Neural crest cell (in vitro differentiated cells): ENCODE data around the gene FAM180A. TPM values are rescaled to one million over a fixed set of nuclear protein-coding genes. Genes with fewer than 3 reads are reported as not detected.

Experiments
- DNase-seq: peaks from one replicate; pipeline ENCODE4 v3.0.0; 2021; ENCODE audit warnings: low read depth, mixed read lengths, low spot score
- H3K27ac Mint-ChIP-seq: one replicate; pipeline ENCODE4 v1.8.0; 2021; ENCODE audit warnings: mild to moderate bottlenecking, mixed read lengths; ENCODE audit not compliant: unreplicated experiment
- H3K27me3 Mint-ChIP-seq: 2 replicates; pipeline ENCODE4 v1.8.0; 2021; ENCODE audit warnings: low read depth, mild to moderate bottlenecking, mixed read lengths
- H3K36me3 Mint-ChIP-seq: 2 replicates; pipeline ENCODE4 v1.8.0; 2021; ENCODE audit warnings: low read depth, mild to moderate bottlenecking, mixed read lengths
- H3K4me1 Mint-ChIP-seq: 2 replicates; pipeline ENCODE4 v1.8.0; 2021; ENCODE audit warnings: mixed read lengths
- H3K4me3 Mint-ChIP-seq: one replicate; pipeline ENCODE4 v1.8.0; 2021; ENCODE audit warnings: mild to moderate bottlenecking, mixed read lengths
- H3K9me3 Mint-ChIP-seq: 2 replicates; pipeline ENCODE4 v1.8.0; 2021; ENCODE audit warnings: mixed read lengths
- long read RNA-seq: library from polyadenylated mRNA; unstranded; transcript quantifications from one replicate; pipeline ENCODE4 v2.0.0, GENCODE V29; 2020
- total RNA-seq: library from RNA; stranded (reverse); gene quantifications from 2 replicates; pipeline ENCODE4 v1.2.1, GENCODE V29; 2021
- TF ChIP-seq, protein P1 (sequence below): fragments of 200-600 bp; sonication (generic); conservative IDR thresholded peaks from 2 replicates; pipeline ENCODE4 v1.5.0; 2021; ENCODE audit warnings: antibody characterized with exemption, mild to moderate bottlenecking

The FAM180A gene
- total RNA-seq = not detected in 2 replicates
- long read RNA-seq = 0 reads

DNA sequence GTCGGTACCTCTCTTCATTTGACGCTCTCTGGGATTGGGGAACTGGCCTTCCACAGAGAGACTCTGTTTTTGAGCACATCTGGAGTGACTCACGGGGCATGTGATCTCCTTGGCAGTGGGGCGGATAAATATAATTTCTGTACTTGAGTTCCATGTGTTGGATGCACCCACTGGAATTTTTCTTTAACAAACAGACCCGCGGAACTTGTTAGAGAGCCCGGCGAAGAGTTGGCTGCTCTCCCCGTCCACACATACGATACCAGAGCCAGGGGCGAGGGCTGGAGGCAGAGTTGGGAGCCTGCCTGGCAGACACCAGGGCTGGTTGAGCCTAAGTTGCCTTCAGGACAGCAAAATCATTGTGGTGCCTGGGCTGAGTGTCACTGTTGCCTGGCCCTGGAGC is at the start of gene FAM180A:
Gene FAM180A, minus strand, starts transcription at position 44 of the 400 bp plus-strand sequence. CDS start 233 bp downstream, outside the sequence.
- no peak within 1 kb of the TSS for H3K27ac Mint-ChIP-seq
- H3K9me3 Mint-ChIP-seq = peaks cover 3% of the 10 kb centered on the region
- TF ChIP-seq, protein P1, sequence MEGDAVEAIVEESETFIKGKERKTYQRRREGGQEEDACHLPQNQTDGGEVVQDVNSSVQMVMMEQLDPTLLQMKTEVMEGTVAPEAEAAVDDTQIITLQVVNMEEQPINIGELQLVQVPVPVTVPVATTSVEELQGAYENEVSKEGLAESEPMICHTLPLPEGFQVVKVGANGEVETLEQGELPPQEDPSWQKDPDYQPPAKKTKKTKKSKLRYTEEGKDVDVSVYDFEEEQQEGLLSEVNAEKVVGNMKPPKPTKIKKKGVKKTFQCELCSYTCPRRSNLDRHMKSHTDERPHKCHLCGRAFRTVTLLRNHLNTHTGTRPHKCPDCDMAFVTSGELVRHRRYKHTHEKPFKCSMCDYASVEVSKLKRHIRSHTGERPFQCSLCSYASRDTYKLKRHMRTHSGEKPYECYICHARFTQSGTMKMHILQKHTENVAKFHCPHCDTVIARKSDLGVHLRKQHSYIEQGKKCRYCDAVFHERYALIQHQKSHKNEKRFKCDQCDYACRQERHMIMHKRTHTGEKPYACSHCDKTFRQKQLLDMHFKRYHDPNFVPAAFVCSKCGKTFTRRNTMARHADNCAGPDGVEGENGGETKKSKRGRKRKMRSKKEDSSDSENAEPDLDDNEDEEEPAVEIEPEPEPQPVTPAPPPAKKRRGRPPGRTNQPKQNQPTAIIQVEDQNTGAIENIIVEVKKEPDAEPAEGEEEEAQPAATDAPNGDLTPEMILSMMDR = no peak
- no peak for DNase-seq
- no peaks in the 10 kb centered on the region for H3K36me3 Mint-ChIP-seq
- no peaks in the 10 kb centered on the region for H3K27me3 Mint-ChIP-seq
- no peak within 1 kb of the TSS for H3K4me3 Mint-ChIP-seq
- peaks cover 9% of the 10 kb centered on the region for H3K4me1 Mint-ChIP-seq

DNA sequence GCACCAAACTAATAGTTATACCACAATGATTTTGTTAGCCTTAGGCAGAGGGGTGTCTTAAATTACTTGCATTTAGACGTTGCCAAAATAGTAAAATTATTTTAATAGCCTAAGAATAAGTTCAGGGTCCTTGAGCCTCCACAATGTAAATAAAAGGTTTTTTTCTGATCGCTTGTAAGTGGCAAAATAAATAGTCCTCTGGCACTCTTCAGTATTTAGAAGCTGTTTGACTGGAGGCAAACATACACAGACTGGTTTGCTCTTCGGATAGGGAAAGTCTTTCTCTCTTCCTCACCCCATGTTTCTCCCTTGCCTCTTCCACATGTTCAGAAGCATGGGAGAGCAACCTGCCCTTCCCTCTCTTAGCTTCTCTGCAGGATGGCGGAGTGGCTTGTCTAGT is 49.5 kb upstream of the FAM180A start:
- peaks cover 3% of the 10 kb centered on the region for H3K27me3 Mint-ChIP-seq
- peaks cover 21% of the 10 kb centered on the region for H3K4me1 Mint-ChIP-seq
- H3K9me3 Mint-ChIP-seq = peaks cover 6% of the 10 kb centered on the region
- DNase-seq = no peak
- H3K4me3 Mint-ChIP-seq = no peak overlapping the region
- TF ChIP-seq, protein P1 = no peak
- no peaks in the 10 kb centered on the region for H3K36me3 Mint-ChIP-seq
- H3K27ac Mint-ChIP-seq = no peak overlapping the region

DNA sequence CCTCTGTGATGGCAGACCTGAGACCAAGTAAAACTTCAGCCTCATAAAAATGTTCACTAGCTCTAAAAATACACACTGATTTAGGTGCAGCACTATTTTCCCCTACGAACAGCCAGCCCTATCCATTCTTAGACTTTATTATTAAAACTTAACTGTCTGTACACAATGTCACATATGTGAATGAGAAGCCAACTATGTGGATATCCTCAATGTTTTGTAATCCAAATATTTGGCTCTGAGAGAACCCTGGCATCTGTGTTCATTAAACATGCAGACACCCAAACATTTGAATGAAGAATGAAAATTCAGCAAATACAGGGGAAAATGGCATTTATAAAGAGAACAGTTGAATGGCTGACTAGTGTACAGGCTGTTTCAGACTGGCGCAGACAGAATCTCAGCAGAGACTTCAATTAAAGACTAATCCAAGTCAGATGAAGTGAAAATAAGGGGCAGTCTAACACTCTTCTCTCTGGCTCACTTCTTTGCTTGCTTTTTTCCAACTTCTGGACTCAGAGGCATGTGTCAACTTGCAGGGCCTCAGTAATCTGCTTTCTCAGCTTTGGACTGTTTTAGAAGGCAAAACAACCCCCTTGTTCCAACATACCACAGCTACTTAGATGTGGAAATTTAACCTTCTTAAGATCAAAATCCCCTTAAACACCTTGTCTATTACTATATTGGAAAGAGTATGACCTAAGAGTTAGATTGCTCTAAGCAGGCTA is 47.4 kb upstream of the FAM180A start:
- TF ChIP-seq, protein P1 = no peak
- H3K36me3 Mint-ChIP-seq = no peaks in the 10 kb centered on the region
- H3K4me3 Mint-ChIP-seq = no peak overlapping the region
- H3K9me3 Mint-ChIP-seq = peaks cover 6% of the 10 kb centered on the region
- no peak overlapping the region for H3K27ac Mint-ChIP-seq
- peaks cover 6% of the 10 kb centered on the region for H3K4me1 Mint-ChIP-seq
- H3K27me3 Mint-ChIP-seq = peaks cover 3% of the 10 kb centered on the region
- no peak for DNase-seq

DNA sequence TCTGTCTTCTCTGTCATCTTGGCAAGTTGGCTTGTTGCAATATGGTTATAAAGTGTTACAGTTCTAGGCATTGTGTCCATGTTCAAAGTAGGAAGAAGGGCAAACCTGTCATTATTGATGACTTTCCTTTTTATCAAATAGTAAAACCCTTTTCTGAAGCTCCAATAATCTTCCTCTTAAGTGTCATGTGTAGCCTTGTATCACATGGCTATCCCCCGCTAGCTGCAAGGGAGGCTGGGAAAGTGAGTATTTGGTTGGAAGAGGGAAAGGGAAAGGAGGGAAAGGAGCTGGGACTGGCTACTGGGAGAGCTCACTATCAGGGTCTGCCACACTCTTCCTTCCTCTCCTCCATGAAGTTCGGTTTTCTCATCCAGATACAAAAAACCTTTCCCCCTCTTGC is 45.2 kb upstream of the FAM180A start:
- TF ChIP-seq, protein P1 = no peak
- DNase-seq = no peak
- Mint-ChIP-seq H3K27me3 (no peaks in the 10 kb centered on the region), H3K4me3 (no peak overlapping the region), H3K27ac (no peak overlapping the region), H3K36me3 (no peaks in the 10 kb centered on the region), H3K4me1 (no peaks in the 10 kb centered on the region), H3K9me3 (peaks cover 6% of the 10 kb centered on the region)

DNA sequence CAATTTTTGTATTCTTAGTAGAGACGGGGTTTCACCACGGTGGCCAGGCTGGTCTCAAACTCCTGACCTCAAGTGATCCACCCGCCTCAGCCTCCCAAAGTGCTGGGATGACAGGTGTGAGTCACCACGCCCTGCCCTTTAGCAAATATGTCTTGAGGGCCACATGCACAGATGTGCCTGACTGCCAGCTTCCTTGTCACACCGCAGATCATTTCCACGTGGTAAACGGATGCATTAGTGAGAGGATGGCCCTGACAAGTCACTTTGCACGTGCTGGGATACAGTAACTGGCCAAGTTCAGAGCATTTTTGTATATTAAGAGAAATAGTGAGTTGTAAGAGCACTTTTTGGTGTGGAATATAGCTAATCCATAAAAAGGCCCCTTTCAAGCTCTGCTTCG is 44.3 kb upstream of the FAM180A start:
- H3K4me3 Mint-ChIP-seq = no peak overlapping the region
- no peaks in the 10 kb centered on the region for H3K4me1 Mint-ChIP-seq
- TF ChIP-seq, protein P1 = no peak
- H3K27ac Mint-ChIP-seq = no peak overlapping the region
- no peak for DNase-seq
- no peaks in the 10 kb centered on the region for H3K36me3 Mint-ChIP-seq
- H3K27me3 Mint-ChIP-seq = no peaks in the 10 kb centered on the region
- peaks cover 6% of the 10 kb centered on the region for H3K9me3 Mint-ChIP-seq
